ENCODE results near the gene RETNLB.

GRCh38 chr3:108719178-108719806, 37.9 kb downstream of the RETNLB start:
- TF ChIP-seq, protein P1, sequence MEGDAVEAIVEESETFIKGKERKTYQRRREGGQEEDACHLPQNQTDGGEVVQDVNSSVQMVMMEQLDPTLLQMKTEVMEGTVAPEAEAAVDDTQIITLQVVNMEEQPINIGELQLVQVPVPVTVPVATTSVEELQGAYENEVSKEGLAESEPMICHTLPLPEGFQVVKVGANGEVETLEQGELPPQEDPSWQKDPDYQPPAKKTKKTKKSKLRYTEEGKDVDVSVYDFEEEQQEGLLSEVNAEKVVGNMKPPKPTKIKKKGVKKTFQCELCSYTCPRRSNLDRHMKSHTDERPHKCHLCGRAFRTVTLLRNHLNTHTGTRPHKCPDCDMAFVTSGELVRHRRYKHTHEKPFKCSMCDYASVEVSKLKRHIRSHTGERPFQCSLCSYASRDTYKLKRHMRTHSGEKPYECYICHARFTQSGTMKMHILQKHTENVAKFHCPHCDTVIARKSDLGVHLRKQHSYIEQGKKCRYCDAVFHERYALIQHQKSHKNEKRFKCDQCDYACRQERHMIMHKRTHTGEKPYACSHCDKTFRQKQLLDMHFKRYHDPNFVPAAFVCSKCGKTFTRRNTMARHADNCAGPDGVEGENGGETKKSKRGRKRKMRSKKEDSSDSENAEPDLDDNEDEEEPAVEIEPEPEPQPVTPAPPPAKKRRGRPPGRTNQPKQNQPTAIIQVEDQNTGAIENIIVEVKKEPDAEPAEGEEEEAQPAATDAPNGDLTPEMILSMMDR (IDR thresholded peaks at IDR 0.05), result no peak
- no peak for TF ChIP-seq EZH2 (IDR thresholded peaks at IDR 0.05; ENCODE audit: borderline replicate concordance, insufficient read depth, low read depth, low read length, poor library complexity, severe bottlenecking)

Data from B cell (primary cell).